Esophagus squamous epithelium (tissue), 4 donors: ENCODE results near the gene CCR9.

Source experiments
- POLR2A ChIP-seq, 4 donors: fragments of 450-650 bp; IDR thresholded peaks; one replicate each; pipeline ENCODE4 v1.6.1; 2017; ENCODE audit warnings: antibody characterized with exemption in 4 of 4, mild to moderate bottlenecking in 4 of 4, moderate library complexity in 3 of 4
- TF ChIP-seq, protein P1 (sequence below), 6 experiments: fragments of 450-650 bp in 4 of 6; fragments of 200-600 bp in 2 of 6; sonication (generic) in 2 of 6; IDR thresholded peaks; one replicate each; pipeline ENCODE4 v1.5.1; 2016 to 2019; ENCODE audit warnings: antibody characterized with exemption in 6 of 6, mild to moderate bottlenecking in 4 of 6, moderate library complexity in 4 of 6

DNA sequence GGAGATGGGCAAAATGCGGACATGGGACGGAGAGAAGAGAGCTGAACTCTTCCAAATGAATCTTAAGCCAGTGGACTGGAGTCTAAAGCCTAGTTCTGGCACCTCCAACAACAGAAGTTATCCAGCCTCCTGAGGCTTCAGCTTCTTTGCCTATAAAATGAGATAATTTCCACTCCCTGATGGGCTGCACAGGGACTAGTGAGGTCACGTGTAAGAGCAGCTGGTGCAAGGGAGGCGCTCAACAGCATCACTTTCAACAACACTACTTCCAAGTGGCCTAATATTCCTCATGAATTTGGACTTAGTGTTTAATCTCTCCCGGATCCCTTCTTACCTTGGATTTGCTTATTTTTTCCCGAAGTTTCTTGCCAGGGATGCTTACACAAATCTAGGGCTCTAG lies 65.6 kb downstream of the CCR9 start:
- TF ChIP-seq, protein P1, sequence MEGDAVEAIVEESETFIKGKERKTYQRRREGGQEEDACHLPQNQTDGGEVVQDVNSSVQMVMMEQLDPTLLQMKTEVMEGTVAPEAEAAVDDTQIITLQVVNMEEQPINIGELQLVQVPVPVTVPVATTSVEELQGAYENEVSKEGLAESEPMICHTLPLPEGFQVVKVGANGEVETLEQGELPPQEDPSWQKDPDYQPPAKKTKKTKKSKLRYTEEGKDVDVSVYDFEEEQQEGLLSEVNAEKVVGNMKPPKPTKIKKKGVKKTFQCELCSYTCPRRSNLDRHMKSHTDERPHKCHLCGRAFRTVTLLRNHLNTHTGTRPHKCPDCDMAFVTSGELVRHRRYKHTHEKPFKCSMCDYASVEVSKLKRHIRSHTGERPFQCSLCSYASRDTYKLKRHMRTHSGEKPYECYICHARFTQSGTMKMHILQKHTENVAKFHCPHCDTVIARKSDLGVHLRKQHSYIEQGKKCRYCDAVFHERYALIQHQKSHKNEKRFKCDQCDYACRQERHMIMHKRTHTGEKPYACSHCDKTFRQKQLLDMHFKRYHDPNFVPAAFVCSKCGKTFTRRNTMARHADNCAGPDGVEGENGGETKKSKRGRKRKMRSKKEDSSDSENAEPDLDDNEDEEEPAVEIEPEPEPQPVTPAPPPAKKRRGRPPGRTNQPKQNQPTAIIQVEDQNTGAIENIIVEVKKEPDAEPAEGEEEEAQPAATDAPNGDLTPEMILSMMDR (IDR thresholded peaks at IDR 0.05): no peak
- no peak for TF ChIP-seq POLR2A (IDR thresholded peaks at IDR 0.05)
